ENCODE data around the gene TDO2.

TDO2 gene

DNA sequence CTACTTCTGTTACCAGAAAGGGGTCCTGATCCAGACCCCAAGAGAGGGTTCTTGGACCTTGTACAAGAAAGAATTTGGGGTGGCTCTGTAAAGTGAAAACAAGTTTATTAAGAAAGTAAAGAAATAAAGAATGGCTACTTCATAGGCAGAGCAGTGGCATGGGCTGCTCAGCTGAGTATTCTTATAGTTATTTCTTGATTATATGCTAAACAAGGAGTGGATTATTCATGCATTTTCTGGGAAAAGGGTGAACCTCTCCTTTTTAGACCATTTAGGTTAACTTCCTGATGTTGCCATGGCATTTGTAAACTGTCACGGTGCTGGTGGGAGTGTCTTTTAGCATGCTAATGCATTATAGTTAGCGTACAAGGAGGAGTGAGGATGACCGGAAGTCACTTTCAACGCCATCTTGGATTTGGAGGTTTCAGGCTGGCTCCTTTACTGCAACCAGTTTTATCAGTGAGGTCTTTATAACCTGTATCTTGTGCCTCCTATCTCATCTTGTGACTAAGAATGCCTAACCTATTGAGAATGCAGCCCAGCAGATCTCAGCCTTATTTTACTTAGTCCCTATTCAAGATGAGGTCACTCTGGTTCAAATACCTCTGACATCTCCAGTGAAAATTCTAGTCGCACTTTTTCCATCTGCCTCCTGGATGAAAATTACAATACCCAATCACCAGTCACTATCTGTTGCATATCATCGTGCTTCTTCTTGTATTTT lies 15.5 kb upstream of the TDO2 start:
- Histone ChIP-seq H3K36me3 (ENCODE audit: insufficient read depth, low read length) (no peaks in the 10 kb centered on the region), H3K9me3 (ENCODE audit: insufficient read depth, low read depth, low read length) (no peaks in the 10 kb centered on the region), H3K79me2 (ENCODE audit: insufficient read depth, low read length) (no peaks in the 10 kb centered on the region), H3K4me1 (ENCODE audit: insufficient read depth, low read length, poor library complexity, severe bottlenecking) (no peaks in the 10 kb centered on the region), H3K9me2 (replicated peaks; ENCODE audit: low read depth, low read length) (no peaks in the 10 kb centered on the region), H3K9ac (ENCODE audit: low read depth, low read length, poor library complexity, severe bottlenecking) (no peak overlapping the region), H3K4me3 (ENCODE audit: low read length, poor library complexity, severe bottlenecking) (no peak overlapping the region), H4K20me1 (ENCODE audit: insufficient read depth, low read length, poor library complexity, severe bottlenecking) (no peaks in the 10 kb centered on the region), H3F3A (ENCODE audit: low read depth) (no peaks in the 10 kb centered on the region), H3K4me2 (ENCODE audit: low read depth, low read length, poor library complexity, severe bottlenecking) (no peak overlapping the region), H3K27me3 (ENCODE audit: insufficient read depth, low read length, poor library complexity, severe bottlenecking) (no peaks in the 10 kb centered on the region), H2AFZ (ENCODE audit: low read length) (no peak overlapping the region)
- no peak for TF ChIP-seq EZH2phosphoT487 (IDR thresholded peaks at IDR 0.05; ENCODE audit: borderline replicate concordance)

DNA sequence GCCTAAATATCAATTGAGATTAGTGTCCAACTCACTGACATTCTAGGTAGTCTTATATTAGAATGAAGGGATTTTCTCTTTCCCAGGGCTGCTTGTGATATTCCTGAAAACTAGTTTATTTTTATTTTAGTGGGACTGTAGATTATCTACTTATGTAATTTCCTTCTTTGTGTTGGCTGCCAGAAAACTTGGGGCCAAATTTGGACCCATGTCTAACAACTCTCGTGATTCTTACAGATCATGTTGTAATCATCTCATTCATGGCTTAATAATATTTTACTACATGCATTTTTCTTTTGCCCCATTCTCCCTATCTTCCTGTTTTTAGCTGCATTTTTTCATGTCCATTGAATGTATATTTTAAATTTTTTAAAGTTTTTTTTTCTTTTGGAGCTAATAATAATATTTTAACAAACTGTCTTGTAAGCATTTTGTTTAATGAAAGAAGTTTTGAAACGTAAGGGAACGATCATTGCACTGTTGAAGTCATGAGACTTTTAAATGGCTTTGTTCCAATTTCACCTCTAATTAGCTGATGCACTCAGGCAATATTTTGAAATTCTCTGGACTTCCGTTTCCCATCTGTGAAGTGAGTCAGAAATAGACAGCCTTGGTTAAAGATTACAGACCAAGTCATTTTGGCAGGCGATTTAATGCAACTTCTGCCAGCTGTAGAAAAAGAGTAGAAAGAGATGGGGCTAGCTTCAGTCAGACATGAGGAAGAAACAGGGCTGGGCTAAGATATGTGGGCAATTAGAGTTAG lies 14.3 kb upstream of the TDO2 start:
- Histone ChIP-seq H3F3A (ENCODE audit: low read depth) (no peaks in the 10 kb centered on the region), H3K4me2 (ENCODE audit: low read depth, low read length, poor library complexity, severe bottlenecking) (no peak overlapping the region), H3K36me3 (ENCODE audit: insufficient read depth, low read length) (no peaks in the 10 kb centered on the region), H3K9me2 (replicated peaks; ENCODE audit: low read depth, low read length) (no peaks in the 10 kb centered on the region), H3K27me3 (ENCODE audit: insufficient read depth, low read length, poor library complexity, severe bottlenecking) (no peaks in the 10 kb centered on the region), H3K4me1 (ENCODE audit: insufficient read depth, low read length, poor library complexity, severe bottlenecking) (no peaks in the 10 kb centered on the region), H3K9me3 (ENCODE audit: insufficient read depth, low read depth, low read length) (no peaks in the 10 kb centered on the region), H2AFZ (ENCODE audit: low read length) (no peak overlapping the region), H3K79me2 (ENCODE audit: insufficient read depth, low read length) (no peaks in the 10 kb centered on the region), H3K9ac (ENCODE audit: low read depth, low read length, poor library complexity, severe bottlenecking) (no peak overlapping the region), H4K20me1 (ENCODE audit: insufficient read depth, low read length, poor library complexity, severe bottlenecking) (no peaks in the 10 kb centered on the region), H3K4me3 (ENCODE audit: low read length, poor library complexity, severe bottlenecking) (no peak overlapping the region)
- no peak for TF ChIP-seq EZH2phosphoT487 (IDR thresholded peaks at IDR 0.05; ENCODE audit: borderline replicate concordance)
- TF ChIP-seq, protein P1, sequence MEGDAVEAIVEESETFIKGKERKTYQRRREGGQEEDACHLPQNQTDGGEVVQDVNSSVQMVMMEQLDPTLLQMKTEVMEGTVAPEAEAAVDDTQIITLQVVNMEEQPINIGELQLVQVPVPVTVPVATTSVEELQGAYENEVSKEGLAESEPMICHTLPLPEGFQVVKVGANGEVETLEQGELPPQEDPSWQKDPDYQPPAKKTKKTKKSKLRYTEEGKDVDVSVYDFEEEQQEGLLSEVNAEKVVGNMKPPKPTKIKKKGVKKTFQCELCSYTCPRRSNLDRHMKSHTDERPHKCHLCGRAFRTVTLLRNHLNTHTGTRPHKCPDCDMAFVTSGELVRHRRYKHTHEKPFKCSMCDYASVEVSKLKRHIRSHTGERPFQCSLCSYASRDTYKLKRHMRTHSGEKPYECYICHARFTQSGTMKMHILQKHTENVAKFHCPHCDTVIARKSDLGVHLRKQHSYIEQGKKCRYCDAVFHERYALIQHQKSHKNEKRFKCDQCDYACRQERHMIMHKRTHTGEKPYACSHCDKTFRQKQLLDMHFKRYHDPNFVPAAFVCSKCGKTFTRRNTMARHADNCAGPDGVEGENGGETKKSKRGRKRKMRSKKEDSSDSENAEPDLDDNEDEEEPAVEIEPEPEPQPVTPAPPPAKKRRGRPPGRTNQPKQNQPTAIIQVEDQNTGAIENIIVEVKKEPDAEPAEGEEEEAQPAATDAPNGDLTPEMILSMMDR (conservative IDR thresholded peaks at IDR 0.05; ENCODE audit: low read length): no peak

DNA sequence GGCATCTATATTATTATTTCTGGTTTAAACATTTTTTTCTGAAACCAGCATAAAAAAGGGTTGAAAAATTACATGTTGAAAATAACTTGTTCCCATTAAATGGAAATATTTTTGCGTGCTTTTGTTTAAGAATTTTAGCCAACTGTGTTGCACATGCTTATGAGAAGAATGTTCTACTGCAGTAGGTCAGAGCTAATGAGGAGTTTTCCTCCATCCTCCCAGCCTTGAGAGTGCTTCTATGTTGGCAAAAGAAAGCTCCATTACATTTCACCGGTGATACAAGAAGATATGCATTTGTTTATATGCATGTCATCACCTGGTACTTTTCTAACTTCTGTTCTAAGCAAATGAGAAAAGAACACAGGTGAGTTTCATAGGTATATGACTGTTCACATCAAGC lies 13.6 kb upstream of the TDO2 start:
- no peak overlapping the region for H2AFZ ChIP-seq (ENCODE audit: low read length)
- H3K4me1 ChIP-seq (ENCODE audit: insufficient read depth, low read length, poor library complexity, severe bottlenecking): no peaks in the 10 kb centered on the region
- no peaks in the 10 kb centered on the region for H3K9me3 ChIP-seq (ENCODE audit: insufficient read depth, low read depth, low read length)
- H3F3A ChIP-seq (ENCODE audit: low read depth): no peaks in the 10 kb centered on the region
- no peaks in the 10 kb centered on the region for H3K79me2 ChIP-seq (ENCODE audit: insufficient read depth, low read length)
- TF ChIP-seq, protein P1 (conservative IDR thresholded peaks at IDR 0.05; ENCODE audit: low read length): no peak
- TF ChIP-seq EZH2phosphoT487 (IDR thresholded peaks at IDR 0.05; ENCODE audit: borderline replicate concordance): no peak
- no peaks in the 10 kb centered on the region for H3K9me2 ChIP-seq (replicated peaks; ENCODE audit: low read depth, low read length)
- H3K36me3 ChIP-seq (ENCODE audit: insufficient read depth, low read length): no peaks in the 10 kb centered on the region
- no peak overlapping the region for H3K4me2 ChIP-seq (ENCODE audit: low read depth, low read length, poor library complexity, severe bottlenecking)
- no peaks in the 10 kb centered on the region for H4K20me1 ChIP-seq (ENCODE audit: insufficient read depth, low read length, poor library complexity, severe bottlenecking)
- no peaks in the 10 kb centered on the region for H3K27me3 ChIP-seq (ENCODE audit: insufficient read depth, low read length, poor library complexity, severe bottlenecking)
- H3K4me3 ChIP-seq (ENCODE audit: low read length, poor library complexity, severe bottlenecking): no peak overlapping the region
- H3K9ac ChIP-seq (ENCODE audit: low read depth, low read length, poor library complexity, severe bottlenecking): no peak overlapping the region

All from Loucy (cell line).